Effector memory CD4-positive, alpha-beta T cell (primary cell): ENCODE data around the gene CCDC137.

ENCODE experiments used
- DNase-seq, 3 donors: peaks; one replicate each; pipeline ENCODE4 v3.0.0-alpha.2; 2020
- H3K27ac ChIP-seq: 2 replicates; pipeline ENCODE4 v1.7.0; 2013; ENCODE audit warnings: mild to moderate bottlenecking, low read length, moderate library complexity; ENCODE audit not compliant: insufficient read depth, poor library complexity, severe bottlenecking
- H3K27me3 ChIP-seq: replicated peaks from 2 replicates; pipeline ENCODE4 v1.7.0; 2013; ENCODE audit warnings: mild to moderate bottlenecking, low read length; ENCODE audit not compliant: insufficient read depth, control insufficient read depth, poor library complexity, severe bottlenecking
- H3K36me3 ChIP-seq: 2 replicates; pipeline ENCODE4 v1.7.0; 2013; ENCODE audit warnings: mild to moderate bottlenecking, low read length, moderate library complexity; ENCODE audit not compliant: control insufficient read depth, insufficient read depth
- H3K4me1 ChIP-seq: 2 replicates; pipeline ENCODE4 v1.7.0; 2013; ENCODE audit warnings: low read length, mild to moderate bottlenecking; ENCODE audit not compliant: control insufficient read depth, insufficient read depth, poor library complexity, severe bottlenecking
- H3K4me3 ChIP-seq: 2 replicates; pipeline ENCODE4 v1.7.0; 2013; ENCODE audit warnings: low read length, low read depth, mild to moderate bottlenecking; ENCODE audit not compliant: insufficient read depth, poor library complexity, severe bottlenecking
- H3K9me3 ChIP-seq: 2 replicates; pipeline ENCODE4 v1.7.0; 2013; ENCODE audit warnings: mild to moderate bottlenecking, low read length, moderate library complexity; ENCODE audit not compliant: control insufficient read depth

CCDC137 gene

DNA sequence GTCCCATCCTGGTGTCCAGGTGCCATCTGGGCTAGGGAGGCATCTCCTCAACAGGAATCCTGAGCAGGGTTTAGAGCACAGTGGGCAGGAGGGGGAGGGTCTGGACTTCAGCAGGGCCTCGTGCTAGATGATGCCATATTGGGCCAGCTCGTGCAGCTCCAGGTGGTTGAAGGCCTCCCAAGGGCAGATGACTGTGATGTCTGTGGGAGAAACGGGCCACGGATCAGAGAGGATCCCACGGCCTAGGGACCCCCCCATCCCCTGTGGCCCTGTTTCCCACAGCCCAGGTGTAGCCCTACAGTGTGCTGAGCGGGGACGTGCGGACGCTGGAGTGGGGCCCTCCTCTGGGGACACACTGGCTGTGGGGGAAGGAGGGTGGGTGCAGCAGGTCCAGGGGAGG lies 15.6 kb upstream of the CCDC137 start:
- DNase-seq: no peak
- H3K4me1 ChIP-seq: peaks cover 8% of the 10 kb centered on the region
- no peaks in the 10 kb centered on the region for H3K9me3 ChIP-seq
- no peaks in the 10 kb centered on the region for H3K36me3 ChIP-seq
- H3K4me3 ChIP-seq: no peak overlapping the region
- H3K27me3 ChIP-seq: peaks cover 9% of the 10 kb centered on the region
- H3K27ac ChIP-seq: no peak overlapping the region

DNA sequence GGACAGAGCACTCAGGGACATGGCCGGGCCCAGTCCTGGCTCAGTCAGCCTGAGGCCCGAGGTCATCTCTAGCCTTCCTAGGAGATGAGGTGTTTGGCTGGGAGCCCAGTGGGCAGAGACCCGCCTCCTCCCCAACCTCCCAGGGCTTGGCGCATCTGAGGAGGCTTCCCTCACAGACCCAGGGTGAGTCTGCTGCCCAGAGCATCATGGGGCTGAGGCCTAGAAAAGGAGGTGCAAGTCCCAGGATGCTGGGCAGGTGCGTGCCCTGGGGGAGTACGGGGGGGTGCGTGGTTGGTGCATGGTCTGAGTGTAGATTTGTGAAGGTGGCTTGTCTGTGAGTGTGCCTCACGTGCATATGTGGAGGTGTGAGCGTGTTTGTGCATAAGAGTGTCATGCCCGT lies 14.8 kb upstream of the CCDC137 start:
- no peak for DNase-seq
- Histone ChIP-seq H3K4me3 (no peak overlapping the region), H3K4me1 (peaks cover 8% of the 10 kb centered on the region), H3K27me3 (peaks cover 9% of the 10 kb centered on the region), H3K36me3 (no peaks in the 10 kb centered on the region), H3K9me3 (no peaks in the 10 kb centered on the region), H3K27ac (no peak overlapping the region)

DNA sequence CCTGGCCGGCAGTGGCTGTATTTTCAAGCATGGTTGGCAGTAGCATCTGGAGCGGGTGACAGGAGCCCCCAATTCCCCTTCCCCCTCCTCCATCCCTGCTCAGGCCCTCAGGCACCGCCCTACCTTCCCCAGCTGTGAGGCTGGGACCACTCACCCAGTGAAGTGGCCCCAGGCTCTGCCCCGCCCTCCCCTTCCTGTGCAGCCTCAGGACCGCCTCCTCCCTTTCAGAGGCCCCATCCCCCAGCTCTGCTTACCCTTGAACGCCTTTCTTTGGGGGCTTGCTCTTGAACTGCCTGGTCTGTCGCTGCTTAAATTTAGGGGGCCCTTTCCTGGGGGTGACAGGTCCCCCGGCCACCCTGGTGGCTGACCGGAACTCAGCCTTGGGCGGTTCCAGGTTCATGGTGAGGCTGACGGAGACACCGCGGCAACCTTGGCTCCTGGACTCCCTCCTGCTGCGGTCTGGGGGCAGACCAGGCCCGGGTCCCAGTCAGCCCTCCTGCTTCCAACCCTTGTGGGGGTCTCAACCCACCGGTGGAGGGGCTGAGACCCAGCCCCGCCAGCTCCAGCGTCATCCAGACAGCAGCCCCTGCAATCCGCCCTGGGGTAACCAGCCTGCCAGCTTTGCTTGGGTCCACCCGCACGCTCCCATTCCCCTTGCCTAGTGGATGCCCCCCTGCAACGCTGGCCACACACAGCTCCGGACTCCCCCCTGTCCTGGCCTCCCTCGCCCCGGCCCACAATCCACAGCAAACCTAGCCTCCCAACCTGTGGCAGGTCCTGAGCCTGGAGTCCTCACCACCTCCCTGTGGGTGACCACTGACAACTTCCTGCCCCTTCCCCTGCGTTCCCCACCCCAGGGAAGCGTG lies 13.4 kb upstream of the CCDC137 start:
- H3K4me3 ChIP-seq: no peak overlapping the region
- DNase-seq: no peak

DNA sequence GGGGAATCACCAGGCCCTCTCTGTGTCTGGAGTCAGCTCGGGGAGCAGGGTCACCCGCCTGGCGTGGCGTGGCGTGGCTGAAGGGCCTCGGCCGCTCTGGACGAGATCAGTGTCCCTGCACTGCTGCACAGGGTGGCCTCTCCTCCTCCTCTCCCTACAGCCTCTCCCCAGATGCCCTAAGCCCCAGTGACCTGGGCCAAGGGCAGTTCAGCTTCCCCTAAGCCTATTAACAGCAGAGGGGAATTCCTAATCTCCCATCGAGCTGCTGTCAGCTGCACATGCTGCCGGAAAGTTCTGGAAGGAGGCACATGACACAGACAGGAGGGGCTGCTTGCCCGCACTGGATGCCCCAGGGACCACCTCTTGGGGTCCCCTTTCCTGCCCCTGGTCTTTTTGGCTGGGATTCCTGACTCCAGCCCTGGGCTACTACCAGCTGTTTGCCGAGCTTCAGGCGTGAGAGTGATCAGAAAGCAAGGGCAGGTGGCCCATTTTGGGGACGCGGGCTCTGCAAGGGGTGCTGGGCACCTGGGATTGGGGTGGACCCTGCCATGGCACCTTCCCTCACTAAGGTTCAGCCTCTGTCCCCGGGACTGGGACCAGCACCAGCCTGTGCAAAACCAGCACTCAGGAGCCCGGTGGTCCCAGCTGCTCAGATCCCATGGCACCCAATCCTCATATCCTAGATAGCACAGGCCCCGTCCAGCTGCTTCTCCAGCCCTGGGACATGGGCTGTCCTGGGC lies 11.0 kb upstream of the CCDC137 start:
- Histone ChIP-seq H3K4me1 (peaks cover 8% of the 10 kb centered on the region), H3K27ac (no peak overlapping the region), H3K4me3 (no peak overlapping the region), H3K27me3 (peaks cover 3% of the 10 kb centered on the region), H3K36me3 (no peaks in the 10 kb centered on the region), H3K9me3 (no peaks in the 10 kb centered on the region)
- no peak for DNase-seq

More for the DNA sequence above, 13.4 kb upstream of the CCDC137 start:
- no peaks in the 10 kb centered on the region for H3K36me3 ChIP-seq
- H3K27ac ChIP-seq: no peak overlapping the region
- peaks cover 9% of the 10 kb centered on the region for H3K27me3 ChIP-seq
- peaks cover 8% of the 10 kb centered on the region for H3K4me1 ChIP-seq
- no peaks in the 10 kb centered on the region for H3K9me3 ChIP-seq

DNA sequence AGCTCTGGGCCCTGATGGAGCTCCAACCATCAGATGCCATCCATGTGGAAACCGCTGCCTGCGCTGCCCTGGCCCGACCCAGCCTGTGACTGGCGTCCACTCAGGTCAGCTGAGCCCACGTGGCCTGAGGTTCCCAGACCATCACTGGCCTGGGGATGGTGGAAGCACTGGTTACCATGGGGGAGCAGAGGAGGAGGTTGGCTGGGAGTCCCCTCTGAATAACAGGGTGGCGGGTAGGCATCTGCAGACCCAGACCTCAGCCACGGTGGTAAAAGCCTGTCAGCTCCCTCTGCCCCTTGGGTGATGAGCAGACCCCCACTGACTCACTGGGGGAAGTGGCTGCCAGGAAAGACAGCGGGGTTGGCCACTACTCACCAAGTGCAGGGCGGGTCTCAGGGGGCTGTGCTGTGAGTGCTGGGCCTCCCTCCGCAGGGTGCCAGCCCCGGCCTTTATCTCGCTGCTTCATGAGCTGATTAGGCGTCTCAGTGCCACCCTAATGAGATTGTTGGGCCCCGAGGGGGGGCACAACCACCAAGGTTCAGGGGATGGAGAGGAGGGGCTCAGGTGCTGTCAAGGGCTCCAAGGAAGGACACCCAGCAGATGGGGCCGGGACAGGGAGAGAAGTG lies 10.3 kb upstream of the CCDC137 start, which contains the start of gene PDE6G:
TSS of gene PDE6G (minus strand) at position 425 of the 626 bp plus-strand sequence. CDS start 3,237 bp downstream, outside the sequence.
- no peak for DNase-seq
- no peaks in the 10 kb centered on the region for H3K9me3 ChIP-seq
- H3K36me3 ChIP-seq: no peaks in the 10 kb centered on the region
- peaks cover 8% of the 10 kb centered on the region for H3K4me1 ChIP-seq
- H3K27me3 ChIP-seq: peaks cover 3% of the 10 kb centered on the region
- no peak within 1 kb of the TSS for H3K27ac ChIP-seq
- H3K4me3 ChIP-seq: no peak within 1 kb of the TSS

DNA sequence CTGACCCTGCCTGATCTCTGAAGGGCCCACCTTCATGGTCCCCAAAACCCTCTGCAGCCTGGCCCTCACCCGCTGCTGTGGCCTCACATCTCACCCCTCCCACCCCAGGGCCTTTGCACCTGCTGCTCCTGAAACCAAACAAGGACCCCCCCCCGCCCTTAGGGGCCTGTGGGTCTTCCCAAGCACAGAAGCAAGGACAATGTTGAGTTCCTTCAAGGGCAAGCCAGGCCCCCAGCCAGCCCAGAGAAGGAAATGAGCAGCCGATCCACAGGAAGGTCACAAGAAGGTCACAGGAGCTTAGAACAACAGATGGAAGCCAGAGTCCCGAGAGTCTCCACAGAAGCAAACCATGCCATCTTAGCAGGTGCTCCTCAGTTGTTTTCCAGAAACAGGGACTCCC lies 9.7 kb upstream of the CCDC137 start:
- Histone ChIP-seq H3K4me1 (peaks cover 8% of the 10 kb centered on the region), H3K9me3 (no peaks in the 10 kb centered on the region), H3K27ac (no peak overlapping the region), H3K36me3 (no peaks in the 10 kb centered on the region), H3K4me3 (no peak overlapping the region), H3K27me3 (peaks cover 3% of the 10 kb centered on the region)
- DNase-seq: no peak

DNA sequence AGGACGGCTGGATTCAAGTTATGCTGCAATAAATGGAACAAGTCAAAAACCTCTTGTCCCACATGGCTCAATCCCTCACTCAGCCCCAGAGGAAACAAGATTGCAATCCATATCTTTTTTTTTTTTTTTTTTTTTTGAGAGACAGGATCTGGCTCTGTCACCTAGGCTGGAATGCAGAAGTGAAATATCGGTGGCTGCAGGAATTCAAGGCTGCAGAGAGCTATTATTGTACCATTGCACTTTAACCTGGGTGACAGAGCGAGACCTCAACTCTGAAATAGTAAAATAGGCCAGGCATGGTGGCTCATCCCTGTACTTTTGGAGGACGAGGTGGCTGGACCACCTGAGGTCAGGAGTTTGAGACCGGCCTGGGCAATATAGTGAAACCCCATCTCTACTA lies 7.5 kb upstream of the CCDC137 start:
- Histone ChIP-seq H3K27me3 (peaks cover 3% of the 10 kb centered on the region), H3K4me1 (peaks cover 8% of the 10 kb centered on the region), H3K9me3 (no peaks in the 10 kb centered on the region), H3K4me3 (no peak overlapping the region), H3K36me3 (no peaks in the 10 kb centered on the region), H3K27ac (no peak overlapping the region)
- DNase-seq: no peak

DNA sequence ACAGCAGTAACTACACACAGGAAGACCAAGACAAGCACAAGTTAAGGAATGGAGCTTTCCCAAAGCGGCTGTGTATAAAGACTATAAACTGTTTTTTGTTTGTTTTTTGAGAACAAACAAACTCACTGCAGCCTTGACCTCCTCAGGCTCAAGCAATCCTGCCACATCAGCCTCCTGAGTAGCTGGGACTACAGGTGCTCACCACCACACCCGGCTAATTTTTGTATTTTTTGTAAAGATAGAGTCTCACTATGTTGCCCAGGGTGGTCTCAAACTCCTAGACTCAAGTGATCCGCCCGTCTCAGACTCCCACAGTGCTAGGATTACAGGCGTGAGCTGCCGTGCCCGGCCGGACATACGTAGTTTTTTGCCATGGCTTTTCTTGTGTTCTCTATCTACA lies 6.1 kb upstream of the CCDC137 start:
- Histone ChIP-seq H3K27me3 (peaks cover 1% of the 10 kb centered on the region), H3K4me3 (no peak overlapping the region), H3K9me3 (no peaks in the 10 kb centered on the region), H3K36me3 (no peaks in the 10 kb centered on the region), H3K27ac (no peak overlapping the region), H3K4me1 (peaks cover 19% of the 10 kb centered on the region)
- no peak for DNase-seq

DNA sequence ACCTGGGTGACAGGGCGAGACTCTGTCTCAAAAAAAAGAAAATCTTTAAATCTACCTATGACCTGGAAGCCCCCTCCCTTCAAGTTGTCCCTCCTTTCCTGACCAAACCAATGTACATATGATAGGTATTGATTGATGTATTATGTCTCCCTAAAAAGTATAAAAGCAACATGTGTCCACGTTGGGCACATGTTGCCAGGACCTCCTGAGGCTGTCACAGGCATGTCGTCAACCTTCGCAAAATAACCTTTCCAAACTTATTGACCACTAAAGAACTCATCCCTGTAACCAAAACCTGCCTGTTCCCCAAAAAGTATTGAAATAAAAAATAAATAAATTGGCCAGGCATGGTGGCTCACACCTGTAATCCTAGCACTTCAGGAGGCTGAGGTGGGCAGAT lies 4.5 kb upstream of the CCDC137 start:
- Histone ChIP-seq H3K4me3 (no peak overlapping the region), H3K27ac (no peak overlapping the region), H3K27me3 (no peaks in the 10 kb centered on the region), H3K9me3 (no peaks in the 10 kb centered on the region), H3K36me3 (peaks cover 3% of the 10 kb centered on the region), H3K4me1 (peaks cover 26% of the 10 kb centered on the region)
- no peak for DNase-seq
